GM18867 (cell line): ENCODE data around the gene GNAO1.

Experiments used
- ATAC-seq: cut with Tn5 transposase; IDR thresholded peaks from one replicate; pipeline ENCODE4 v1.9.1; 2021; ENCODE audit warnings: mild to moderate bottlenecking, moderate library complexity; ENCODE audit not compliant: unreplicated experiment

The GNAO1 gene

GRCh38 chr16:56191156-56191815 lies at the start of gene GNAO1:
GNAO1 (plus strand) TSS chr16:56191489; CDS start chr16:56192236, 747 bp downstream.
- ATAC-seq, result peak; percentile 72

GRCh38 chr16:56143666-56144065 lies 47.6 kb upstream of the GNAO1 start:
- no peak for ATAC-seq

- no peak for ATAC-seq
These were observed 45.9 kb upstream of the GNAO1 start for GRCh38 chr16:56145369-56145768.

GRCh38 chr16:56151621-56152020 lies 39.7 kb upstream of the GNAO1 start:
- no peak for ATAC-seq

GRCh38 chr16:56161658-56162057 lies 29.6 kb upstream of the GNAO1 start:
- ATAC-seq, result no peak

GRCh38 chr16:56163089-56163488 lies 28.2 kb upstream of the GNAO1 start:
- no peak for ATAC-seq

- peak; percentile 97 for ATAC-seq
These were observed 27.4 kb upstream of the GNAO1 start for GRCh38 chr16:56163938-56164337.

- no peak for ATAC-seq
These were observed 26.7 kb upstream of the GNAO1 start for GRCh38 chr16:56164636-56165035.

- ATAC-seq, result no peak
These were observed 16.9 kb upstream of the GNAO1 start for GRCh38 chr16:56174411-56174810.

- no peak for ATAC-seq
These were observed 9.9 kb upstream of the GNAO1 start for GRCh38 chr16:56181401-56181800.

GRCh38 chr16:56183266-56183665 lies 8.0 kb upstream of the GNAO1 start:
- no peak for ATAC-seq

- ATAC-seq, result no peak
These were observed 1.1 kb upstream of the GNAO1 start for GRCh38 chr16:56190048-56190676.

- ATAC-seq, result peak; percentile 37
These were observed 573 bp upstream of the GNAO1 start for GRCh38 chr16:56190677-56191155.

- no peak for ATAC-seq
These were observed 746 bp downstream of the GNAO1 start for GRCh38 chr16:56191835-56192634.

GRCh38 chr16:56192635-56192945 lies 1.3 kb downstream of the GNAO1 start:
- ATAC-seq, result no peak

GRCh38 chr16:56192986-56193945 lies 2.0 kb downstream of the GNAO1 start:
- ATAC-seq, result no peak

- ATAC-seq, result no peak
These were observed 2.9 kb downstream of the GNAO1 start for GRCh38 chr16:56193951-56194726.

GRCh38 chr16:56195151-56195550 lies 3.9 kb downstream of the GNAO1 start:
- ATAC-seq, result no peak

GRCh38 chr16:56196381-56196780 lies 5.1 kb downstream of the GNAO1 start:
- ATAC-seq, result no peak
